BLaER1 treated with 17β-estradiol and CSF1 and Interleukin-3, amounts not matched to agents 10 nM and 100 nM (cell line): Measurements from ENCODE around the gene P2RY6.

Experiments
- H3K27ac ChIP-seq, 11 experiments: shearing (Covaris generic); formaldehyde crosslinking; 2 replicates each; pipeline ENCODE4 v1.8.1; 2022
- H3K27me3 ChIP-seq, 11 experiments: shearing (Covaris generic); formaldehyde crosslinking; 2 replicates each; pipeline ENCODE4 v1.8.1; 2022
- H3K36me3 ChIP-seq, 11 experiments: shearing (Covaris generic); formaldehyde crosslinking; 2 replicates each; pipeline ENCODE4 v1.8.1; 2022
- H3K4me1 ChIP-seq, 10 experiments: shearing (Covaris generic); formaldehyde crosslinking; 2 replicates each; pipeline ENCODE4 v1.8.1; 2022
- H3K4me2 ChIP-seq, 11 experiments: shearing (Covaris generic); formaldehyde crosslinking; 2 replicates each; pipeline ENCODE4 v1.8.1; 2022
- H3K4me3 ChIP-seq, 10 experiments: shearing (Covaris generic); formaldehyde crosslinking; 2 replicates each; pipeline ENCODE4 v1.8.1; 2022
- H3K9ac ChIP-seq, 11 experiments: shearing (Covaris generic); formaldehyde crosslinking; 2 replicates each; pipeline ENCODE4 v1.8.1; 2022
- H3K9me3 ChIP-seq, 11 experiments: shearing (Covaris generic); formaldehyde crosslinking; replicated peaks in 1 of 11; 2 replicates each; pipeline ENCODE4 v1.8.1; 2022
- H4K20me1 ChIP-seq, 11 experiments: shearing (Covaris generic); formaldehyde crosslinking; 2 replicates each; pipeline ENCODE4 v1.8.1; 2022
- Cebpa-rat ChIP-seq, 11 experiments: shearing (Covaris generic); IDR thresholded peaks; 2 replicates each; pipeline ENCODE4 v1.8.1; 2022

The P2RY6 gene

DNA sequence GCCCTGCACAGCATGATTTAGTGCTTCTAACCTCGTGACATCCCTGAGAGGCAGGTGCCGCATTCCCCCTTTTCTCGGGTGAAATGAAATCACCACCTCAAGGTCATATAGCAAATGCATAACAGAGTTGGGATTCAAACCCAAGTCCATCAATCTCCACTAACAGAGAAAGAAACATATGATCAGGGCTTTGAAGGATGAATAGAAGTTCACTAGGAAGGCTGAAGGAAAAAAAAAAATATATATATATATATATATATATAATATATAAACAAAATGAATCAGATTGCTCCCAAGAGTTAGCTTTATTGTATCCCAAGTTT lies 23.8 kb downstream of the P2RY6 start:
- Histone ChIP-seq H3K9me3 (no peaks in the 10 kb centered on the region), H3K27me3 (no peaks in the 10 kb centered on the region), H3K4me1 (peaks cover 22 to 37% (median 25%) of the 10 kb centered on the region in 10 experiments), H3K4me2 (no peak overlapping the region), H3K4me3 (no peak overlapping the region), H3K9ac (no peak overlapping the region), H3K36me3 (no peaks in the 10 kb centered on the region), H4K20me1 (no peaks in the 10 kb centered on the region), H3K27ac (no peak overlapping the region)
- TF ChIP-seq Cebpa-rat (IDR thresholded peaks at IDR 0.05): no peak

DNA sequence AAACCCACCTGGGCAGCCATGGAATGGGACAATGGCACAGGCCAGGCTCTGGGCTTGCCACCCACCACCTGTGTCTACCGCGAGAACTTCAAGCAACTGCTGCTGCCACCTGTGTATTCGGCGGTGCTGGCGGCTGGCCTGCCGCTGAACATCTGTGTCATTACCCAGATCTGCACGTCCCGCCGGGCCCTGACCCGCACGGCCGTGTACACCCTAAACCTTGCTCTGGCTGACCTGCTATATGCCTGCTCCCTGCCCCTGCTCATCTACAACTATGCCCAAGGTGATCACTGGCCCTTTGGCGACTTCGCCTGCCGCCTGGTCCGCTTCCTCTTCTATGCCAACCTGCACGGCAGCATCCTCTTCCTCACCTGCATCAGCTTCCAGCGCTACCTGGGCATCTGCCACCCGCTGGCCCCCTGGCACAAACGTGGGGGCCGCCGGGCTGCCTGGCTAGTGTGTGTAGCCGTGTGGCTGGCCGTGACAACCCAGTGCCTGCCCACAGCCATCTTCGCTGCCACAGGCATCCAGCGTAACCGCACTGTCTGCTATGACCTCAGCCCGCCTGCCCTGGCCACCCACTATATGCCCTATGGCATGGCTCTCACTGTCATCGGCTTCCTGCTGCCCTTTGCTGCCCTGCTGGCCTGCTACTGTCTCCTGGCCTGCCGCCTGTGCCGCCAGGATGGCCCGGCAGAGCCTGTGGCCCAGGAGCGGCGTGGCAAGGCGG lies 24.5 kb downstream of the P2RY6 start:
- Histone ChIP-seq H3K4me2 (no peak overlapping the region), H3K9ac (no peak overlapping the region), H3K4me3 (no peak overlapping the region), H3K4me1 (peaks cover 19 to 32% (median 23%) of the 10 kb centered on the region in 10 experiments), H4K20me1 (no peaks in the 10 kb centered on the region), H3K9me3 (no peaks in the 10 kb centered on the region), H3K27ac (no peak overlapping the region; a peak in 1 of 22 replicates), H3K36me3 (no peaks in the 10 kb centered on the region), H3K27me3 (no peaks in the 10 kb centered on the region)
- TF ChIP-seq Cebpa-rat (IDR thresholded peaks at IDR 0.05): no peak

GRCh38 chr11:73297231-73297590 lies 25.1 kb downstream of the P2RY6 start:
- peaks cover 14 to 26% (median 18%) of the 10 kb centered on the region in 10 experiments for H3K4me1 ChIP-seq
- H4K20me1 ChIP-seq: no peaks in the 10 kb centered on the region
- H3K4me2 ChIP-seq: no peak overlapping the region
- no peak for TF ChIP-seq Cebpa-rat (IDR thresholded peaks at IDR 0.05)
- H3K36me3 ChIP-seq: no peaks in the 10 kb centered on the region
- no peak overlapping the region for H3K4me3 ChIP-seq
- H3K27me3 ChIP-seq: no peaks in the 10 kb centered on the region
- H3K9me3 ChIP-seq: no peaks in the 10 kb centered on the region
- H3K9ac ChIP-seq: no peak overlapping the region; a peak in 1 of 22 replicates
- no peak overlapping the region; a peak in 1 of 22 replicates for H3K27ac ChIP-seq

DNA sequence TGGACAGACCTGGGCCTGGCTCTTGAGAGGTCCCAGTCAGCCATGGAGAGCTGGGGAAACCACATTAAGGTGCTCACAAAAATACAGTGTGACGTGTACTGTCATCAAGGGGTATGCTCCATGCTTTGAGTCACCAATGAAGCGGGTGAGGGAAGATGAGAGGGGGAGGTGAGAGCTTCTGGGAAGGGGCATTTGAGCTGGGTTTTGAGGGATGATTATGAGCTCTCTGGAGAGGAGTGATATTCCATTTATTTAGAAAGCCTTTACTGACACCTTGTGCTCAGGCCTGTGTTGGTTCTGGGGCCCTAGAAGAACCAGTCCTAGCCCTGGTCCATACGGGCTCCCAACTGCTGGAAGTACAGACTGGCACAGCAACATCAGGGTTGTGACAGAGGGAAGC lies 25.6 kb downstream of the P2RY6 start:
- Histone ChIP-seq H3K4me3 (no peak overlapping the region), H3K9ac (no peak overlapping the region; a peak in 1 of 22 replicates), H4K20me1 (no peaks in the 10 kb centered on the region), H3K27me3 (no peaks in the 10 kb centered on the region), H3K4me2 (no peak overlapping the region), H3K36me3 (no peaks in the 10 kb centered on the region), H3K9me3 (no peaks in the 10 kb centered on the region), H3K4me1 (peaks cover 9 to 21% (median 13%) of the 10 kb centered on the region in 10 experiments; a peak in 19 of 20 replicates), H3K27ac (no peak overlapping the region)
- no peak for TF ChIP-seq Cebpa-rat (IDR thresholded peaks at IDR 0.05)

GRCh38 chr11:73298233-73298632 lies 26.1 kb downstream of the P2RY6 start:
- Histone ChIP-seq H3K4me3 (no peak overlapping the region), H3K9me3 (no peaks in the 10 kb centered on the region), H4K20me1 (no peaks in the 10 kb centered on the region), H3K9ac (no peak overlapping the region), H3K27me3 (no peaks in the 10 kb centered on the region), H3K4me2 (no peak overlapping the region), H3K27ac (no peak overlapping the region), H3K36me3 (no peaks in the 10 kb centered on the region), H3K4me1 (peaks cover 5 to 16% (median 9%) of the 10 kb centered on the region in 10 experiments; a peak in 19 of 20 replicates)
- no peak for TF ChIP-seq Cebpa-rat (IDR thresholded peaks at IDR 0.05)

DNA sequence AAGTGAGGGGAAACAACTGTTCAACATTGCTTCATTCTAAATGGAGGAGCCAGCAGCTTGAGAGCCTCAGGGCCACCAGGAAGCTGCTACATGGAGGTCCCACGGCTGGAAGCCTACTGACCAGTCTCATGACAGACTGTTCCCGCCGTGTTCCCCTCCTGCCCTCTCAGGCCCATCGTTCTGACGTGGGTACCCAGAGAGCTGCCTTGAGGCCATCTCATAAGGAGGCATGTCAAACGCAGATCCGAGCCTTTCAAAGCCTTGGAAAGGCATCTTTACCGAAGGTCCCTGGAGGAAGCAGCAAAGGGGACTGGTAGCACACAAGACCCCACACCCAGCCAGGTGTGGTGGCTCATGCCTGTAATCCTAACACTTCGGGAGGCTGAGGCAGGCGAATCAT lies 27.6 kb downstream of the P2RY6 start:
- Histone ChIP-seq H3K27me3 (no peaks in the 10 kb centered on the region), H3K27ac (no peak overlapping the region), H3K36me3 (no peaks in the 10 kb centered on the region), H3K9me3 (no peaks in the 10 kb centered on the region), H3K4me1 (peaks cover 0 to 8% (median 0%) of the 10 kb centered on the region in 10 experiments; a peak in 4 of 20 replicates), H4K20me1 (no peaks in the 10 kb centered on the region), H3K9ac (no peak overlapping the region), H3K4me3 (no peak overlapping the region), H3K4me2 (no peak overlapping the region)
- TF ChIP-seq Cebpa-rat (IDR thresholded peaks at IDR 0.05): no peak

DNA sequence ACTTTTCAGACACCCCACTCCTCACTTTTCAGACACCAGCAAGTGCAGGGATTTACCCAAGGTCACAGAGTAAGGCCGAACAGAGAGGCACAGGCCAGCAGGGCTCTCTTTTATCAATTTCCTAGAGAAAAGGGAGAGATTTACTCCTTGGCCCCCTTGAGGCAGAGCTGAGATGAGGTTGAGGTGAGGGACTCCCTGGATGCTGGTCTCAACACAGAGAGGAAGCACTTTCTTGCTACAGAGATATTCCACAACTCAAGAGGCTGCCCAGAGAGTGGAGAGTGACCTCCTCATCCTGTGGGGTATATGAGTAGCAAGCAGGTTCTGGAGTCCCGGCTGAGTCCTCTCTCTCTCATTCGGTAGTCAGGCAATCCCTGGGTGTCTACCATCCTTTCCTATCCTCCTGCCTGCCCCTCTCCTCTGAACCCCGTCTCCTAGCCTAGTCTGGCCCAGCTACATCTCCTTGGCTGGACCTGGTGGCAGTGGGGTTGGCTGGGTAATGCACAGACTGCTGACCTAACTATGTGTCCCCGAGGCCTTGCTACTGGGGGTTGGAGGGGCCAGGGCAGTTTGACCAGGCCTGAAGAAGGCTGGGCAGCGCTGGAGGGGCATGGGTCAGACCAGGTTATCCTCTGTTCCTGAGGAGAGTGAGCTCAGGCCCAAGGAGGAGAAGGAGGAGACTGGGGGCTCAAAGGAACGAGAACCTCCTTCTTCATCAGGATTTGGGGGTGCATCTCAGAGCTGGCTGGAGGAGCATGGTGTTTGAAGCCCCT lies 34.1 kb downstream of the P2RY6 start:
- peaks cover 22 to 52% (median 36%) of the 10 kb centered on the region in 10 experiments for H3K4me1 ChIP-seq
- H4K20me1 ChIP-seq: peaks cover 0 to 26% (median 10%) of the 10 kb centered on the region in 11 experiments; a peak in 9 of 22 replicates
- no peaks in the 10 kb centered on the region for H3K36me3 ChIP-seq
- peak overlapping the region in 9 of 11 experiments; percentile 67 to 84 (median 79); a peak in 18 of 22 replicates for H3K9ac ChIP-seq
- no peaks in the 10 kb centered on the region for H3K9me3 ChIP-seq
- peaks cover 23 to 34% (median 31%) of the 10 kb centered on the region in 11 experiments for H3K27me3 ChIP-seq
- peak overlapping the region in 6 of 10 experiments; percentile 66 to 79 (median 72); a peak in 5 of 20 replicates for H3K4me3 ChIP-seq
- peak overlapping the region; percentile 76 to 99 (median 89) for H3K4me2 ChIP-seq
- H3K27ac ChIP-seq: peak overlapping the region in 9 of 11 experiments; percentile 69 to 89 (median 86); a peak in 18 of 22 replicates
- no peak for TF ChIP-seq Cebpa-rat (IDR thresholded peaks at IDR 0.05)

GRCh38 chr11:73306977-73307322 lies 34.8 kb downstream of the P2RY6 start:
- Histone ChIP-seq H3K9me3 (no peaks in the 10 kb centered on the region), H3K4me2 (peak overlapping the region; percentile 76 to 99 (median 89)), H3K27ac (peak overlapping the region in 10 of 11 experiments; percentile 47 to 89 (median 86); a peak in 19 of 22 replicates), H3K36me3 (no peaks in the 10 kb centered on the region), H4K20me1 (peaks cover 0 to 33% (median 10%) of the 10 kb centered on the region in 11 experiments; a peak in 9 of 22 replicates), H3K4me3 (peak overlapping the region; percentile 64 to 79 (median 72)), H3K9ac (peak overlapping the region; percentile 22 to 84 (median 77); a peak in 21 of 22 replicates), H3K27me3 (peaks cover 23 to 34% (median 31%) of the 10 kb centered on the region in 11 experiments), H3K4me1 (peaks cover 22 to 59% (median 41%) of the 10 kb centered on the region in 10 experiments)
- TF ChIP-seq Cebpa-rat (IDR thresholded peaks at IDR 0.05): 0 out of 22 replicates have a peak, but pooled peaks of 1 of the 11 experiments have one; percentile 74
